ENCODE results near the gene CNOT8.

DNA sequence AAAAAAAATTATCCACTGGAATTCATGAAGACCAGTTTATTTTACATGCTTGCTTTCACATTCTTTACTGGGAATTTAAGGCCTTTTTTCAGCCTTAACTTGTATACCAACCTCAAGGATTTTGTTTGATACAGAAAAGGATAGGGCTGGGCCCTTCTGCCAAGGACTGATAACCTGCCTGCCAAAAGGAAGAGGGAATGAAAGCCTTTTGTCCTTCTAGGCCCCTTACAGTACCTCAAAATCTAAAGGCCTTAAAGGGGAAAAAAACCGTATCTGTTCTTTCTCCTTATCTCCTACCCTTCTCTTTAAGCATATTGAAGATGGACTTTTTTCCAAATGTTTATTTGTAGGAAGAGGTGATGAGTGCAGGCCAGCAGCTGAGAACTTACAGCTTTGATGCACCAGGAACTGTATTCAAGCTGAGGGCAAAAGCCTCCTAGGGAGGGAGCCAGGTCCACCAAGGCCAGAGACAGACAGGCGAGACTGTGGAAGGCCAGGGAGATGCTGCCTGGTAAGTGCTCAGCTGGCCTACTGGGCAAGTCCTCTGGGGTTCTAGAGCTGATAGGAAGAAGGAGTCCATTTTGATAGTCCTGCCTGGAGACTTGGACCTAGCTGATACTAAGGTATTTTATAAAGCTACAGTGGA lies 39.8 kb upstream of the CNOT8 start:
- TF ChIP-seq POLR2A (IDR thresholded peaks at IDR 0.05), result no peak
- TF ChIP-seq, protein P1, sequence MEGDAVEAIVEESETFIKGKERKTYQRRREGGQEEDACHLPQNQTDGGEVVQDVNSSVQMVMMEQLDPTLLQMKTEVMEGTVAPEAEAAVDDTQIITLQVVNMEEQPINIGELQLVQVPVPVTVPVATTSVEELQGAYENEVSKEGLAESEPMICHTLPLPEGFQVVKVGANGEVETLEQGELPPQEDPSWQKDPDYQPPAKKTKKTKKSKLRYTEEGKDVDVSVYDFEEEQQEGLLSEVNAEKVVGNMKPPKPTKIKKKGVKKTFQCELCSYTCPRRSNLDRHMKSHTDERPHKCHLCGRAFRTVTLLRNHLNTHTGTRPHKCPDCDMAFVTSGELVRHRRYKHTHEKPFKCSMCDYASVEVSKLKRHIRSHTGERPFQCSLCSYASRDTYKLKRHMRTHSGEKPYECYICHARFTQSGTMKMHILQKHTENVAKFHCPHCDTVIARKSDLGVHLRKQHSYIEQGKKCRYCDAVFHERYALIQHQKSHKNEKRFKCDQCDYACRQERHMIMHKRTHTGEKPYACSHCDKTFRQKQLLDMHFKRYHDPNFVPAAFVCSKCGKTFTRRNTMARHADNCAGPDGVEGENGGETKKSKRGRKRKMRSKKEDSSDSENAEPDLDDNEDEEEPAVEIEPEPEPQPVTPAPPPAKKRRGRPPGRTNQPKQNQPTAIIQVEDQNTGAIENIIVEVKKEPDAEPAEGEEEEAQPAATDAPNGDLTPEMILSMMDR (IDR thresholded peaks at IDR 0.05), result no peak

All from uterus (tissue), 2 donors.